HEK293 (cell line): ENCODE data around the gene SORCS3.

Source experiments
- CTCF ChIA-PET: fragments of 350-600 bp; formaldehyde crosslinking; extraction: SDS; loops from one replicate; lab custom pipeline; 2021; ENCODE audit warnings: antibody characterized with exemption; lab: Yijun Ruan, JAX
- POLR2A ChIA-PET: fragments of 300-600 bp; formaldehyde crosslinking; extraction: SDS; loops from one replicate; lab custom pipeline; 2020; ENCODE audit warnings: antibody characterized with exemption, inconsistent platforms; lab: Yijun Ruan, JAX
- H3K27ac ChIP-seq: fragments of 200-500 bp; sonication (Bioruptor generic); 2 replicates; pipeline ENCODE4 v1.5.1; 2014; ENCODE audit warnings: low read depth, low read length, control low read depth, inconsistent platforms; ENCODE audit errors: extremely low read depth
- H3K36me3 ChIP-seq, 2 experiments: fragments of 200-500 bp in 1 of 2; sonication (Bioruptor generic) in 1 of 2; 1 replicate in 1 of 2; 2 replicates in 1 of 2; pipeline ENCODE4 v1.5.1; 2014 to 2017; ENCODE audit warnings: inconsistent platforms in 2 of 2, low read length in 2 of 2; ENCODE audit not compliant: control insufficient read depth in 2 of 2, insufficient read depth in 1 of 2
- H3K4me1 ChIP-seq: fragments of 200-500 bp; sonication (Bioruptor generic); 2 replicates; pipeline ENCODE4 v1.5.1; 2014; ENCODE audit warnings: mild to moderate bottlenecking, low read length, inconsistent platforms; ENCODE audit not compliant: control insufficient read depth, insufficient read depth
- H3K4me3 ChIP-seq: 2 replicates; pipeline ENCODE4 v1.5.1; 2011; ENCODE audit warnings: low read depth, mild to moderate bottlenecking, control low read depth, low read length, moderate library complexity
- H3K9me3 ChIP-seq: fragments of 200-500 bp; sonication (Bioruptor generic); 2 replicates; pipeline ENCODE4 v1.5.1; 2014; ENCODE audit warnings: low read depth, low read length, inconsistent platforms; ENCODE audit not compliant: control insufficient read depth, insufficient read depth
- AEBP2 ChIP-seq: fragments of 450-650 bp; formaldehyde crosslinking; IDR thresholded peaks from 2 replicates; pipeline ENCODE4 v1.5.1; 2016; ENCODE audit warnings: missing biosample characterization, missing genetic modification characterization, borderline replicate concordance
- GFI1B ChIP-seq: fragments of 450-650 bp; formaldehyde crosslinking; IDR thresholded peaks from 2 replicates; pipeline ENCODE4 v1.5.1; 2016; ENCODE audit warnings: missing biosample characterization, missing genetic modification characterization
- HOXA7 ChIP-seq: sonication (generic); formaldehyde crosslinking; IDR thresholded peaks from 2 replicates; pipeline ENCODE4 v1.8.1; 2022; ENCODE audit warnings: missing genetic modification reagents, borderline replicate concordance
- IKZF3 ChIP-seq: fragments of 450-650 bp; IDR thresholded peaks from 2 replicates; pipeline ENCODE4 v1.5.0; 2018; ENCODE audit warnings: missing biosample characterization, mild to moderate bottlenecking, missing genetic modification characterization, moderate library complexity
- OVOL3 ChIP-seq: fragments of 450-650 bp; formaldehyde crosslinking; IDR thresholded peaks from 2 replicates; pipeline ENCODE4 v1.5.1; 2016; ENCODE audit warnings: missing biosample characterization, missing genetic modification characterization
- REPIN1 ChIP-seq: fragments of 450-650 bp; formaldehyde crosslinking; IDR thresholded peaks from 2 replicates; pipeline ENCODE4 v1.5.1; 2017; ENCODE audit warnings: missing biosample characterization, missing genetic modification characterization, low read depth
- SP3 ChIP-seq: fragments of 450-650 bp; formaldehyde crosslinking; IDR thresholded peaks from 2 replicates; pipeline ENCODE4 v1.5.1; 2016; ENCODE audit warnings: missing biosample characterization, missing genetic modification characterization
- SP7 ChIP-seq: fragments of 450-650 bp; formaldehyde crosslinking; IDR thresholded peaks from 2 replicates; pipeline ENCODE4 v1.5.1; 2016; ENCODE audit warnings: missing biosample characterization, missing genetic modification characterization
- YY2 ChIP-seq: fragments of 450-650 bp; formaldehyde crosslinking; IDR thresholded peaks from 2 replicates; pipeline ENCODE4 v1.5.1; 2016; ENCODE audit warnings: missing biosample characterization, missing genetic modification characterization
- ZFP3 ChIP-seq: fragments of 450-650 bp; formaldehyde crosslinking; IDR thresholded peaks from 2 replicates; pipeline ENCODE4 v1.5.1; 2016; ENCODE audit warnings: low read depth, missing biosample characterization, missing genetic modification characterization
- ZFP69B ChIP-seq: fragments of 450-650 bp; formaldehyde crosslinking; IDR thresholded peaks from 2 replicates; pipeline ENCODE4 v1.5.1; 2016; ENCODE audit warnings: missing biosample characterization, missing genetic modification characterization
- ZNF175 ChIP-seq: fragments of 450-650 bp; formaldehyde crosslinking; IDR thresholded peaks from 2 replicates; pipeline ENCODE4 v1.5.1; 2016; ENCODE audit warnings: missing biosample characterization, missing genetic modification characterization
- ZNF23 ChIP-seq: fragments of 450-650 bp; formaldehyde crosslinking; IDR thresholded peaks from 2 replicates; pipeline ENCODE4 v1.5.1; 2016; ENCODE audit warnings: missing biosample characterization, missing genetic modification characterization, borderline replicate concordance
- ZNF362 ChIP-seq: fragments of 450-650 bp; formaldehyde crosslinking; IDR thresholded peaks from 2 replicates; pipeline ENCODE4 v1.5.1; 2016; ENCODE audit warnings: missing biosample characterization, missing genetic modification characterization
- ZNF37A ChIP-seq: fragments of 450-650 bp; IDR thresholded peaks from 2 replicates; pipeline ENCODE4 v1.5.1; 2018; ENCODE audit warnings: missing biosample characterization, missing genetic modification characterization
- ZNF398 ChIP-seq: fragments of 450-650 bp; formaldehyde crosslinking; IDR thresholded peaks from 2 replicates; pipeline ENCODE4 v1.5.1; 2017; ENCODE audit warnings: missing biosample characterization, missing genetic modification characterization
- ZNF426 ChIP-seq: fragments of 450-650 bp; formaldehyde crosslinking; IDR thresholded peaks from 2 replicates; pipeline ENCODE4 v1.5.1; 2017; ENCODE audit warnings: missing biosample characterization, missing genetic modification characterization, mild to moderate bottlenecking, inconsistent platforms, moderate library complexity
- ZNF513 ChIP-seq: fragments of 450-650 bp; IDR thresholded peaks from 2 replicates; pipeline ENCODE4 v1.5.1; 2018; ENCODE audit warnings: missing biosample characterization, missing genetic modification characterization
- ZNF580 ChIP-seq: fragments of 450-650 bp; formaldehyde crosslinking; IDR thresholded peaks from 2 replicates; pipeline ENCODE4 v1.5.1; 2016; ENCODE audit warnings: missing biosample characterization, missing genetic modification characterization
- ZSCAN16 ChIP-seq: fragments of 450-650 bp; formaldehyde crosslinking; IDR thresholded peaks from 2 replicates; pipeline ENCODE4 v1.5.1; 2016; ENCODE audit warnings: missing biosample characterization, missing genetic modification characterization

Gene SORCS3

GRCh38 chr10:104735757-104736391 is 94.8 kb downstream of the SORCS3 start (continued):
- no peak for TF ChIP-seq ZNF175 (tag by site-specific recombination)
- no peak for TF ChIP-seq ZNF426 (tag by site-specific recombination)
- TF ChIP-seq SP7, result no peak
- no peak for TF ChIP-seq SP3 (tag by site-specific recombination)

GRCh38 chr10:104741127-104741526 is 100.0 kb downstream of the SORCS3 start:
- Histone ChIP-seq H3K36me3 (no peaks in the 10 kb centered on the region), H3K9me3 (no peaks in the 10 kb centered on the region), H3K4me1 (no peaks in the 10 kb centered on the region), H3K4me3 (no peak overlapping the region), H3K27ac (no peak overlapping the region)
- no peak for TF ChIP-seq REPIN1 (tag by site-specific recombination)
- TF ChIP-seq ZNF398, result no peak
- no peak for TF ChIP-seq ZNF23
- no peak for TF ChIP-seq OVOL3
- TF ChIP-seq ZNF513 (tag by site-specific recombination), result no peak
- TF ChIP-seq HOXA7 (CRISPR knock-in tag), result no peak
- no peak for TF ChIP-seq ZSCAN16 (tag by site-specific recombination)
- TF ChIP-seq ZFP3 (tag by site-specific recombination), result no peak
- no peak for TF ChIP-seq YY2 (tag by site-specific recombination)
- TF ChIP-seq ZNF362 (tag by site-specific recombination), result no peak
- TF ChIP-seq ZNF37A (tag by site-specific recombination), result no peak
- POLR2A ChIA-PET, result no interaction called here
- CTCF ChIA-PET, result interaction anchor here (0.6 kb wide), 1 partner anchor 161 kb away, joined by 4 read pairs; no protein-coding TSS in a partner anchor

GRCh38 chr10:104744052-104744451 is 103.0 kb downstream of the SORCS3 start:
- ChIA-PET CTCF (no interaction called here), POLR2A (no interaction called here)
- H3K36me3 ChIP-seq, result no peaks in the 10 kb centered on the region
- no peak overlapping the region for H3K4me3 ChIP-seq
- H3K9me3 ChIP-seq, result no peaks in the 10 kb centered on the region
- no peak overlapping the region for H3K27ac ChIP-seq
- TF ChIP-seq ZNF580 (tag by site-specific recombination), result no peak
- TF ChIP-seq ZFP69B (tag by site-specific recombination), result no peak
- TF ChIP-seq GFI1B (tag by site-specific recombination), result no peak
- no peak for TF ChIP-seq AEBP2 (tag by site-specific recombination)
- no peak for TF ChIP-seq IKZF3 (tag by site-specific recombination)
- H3K4me1 ChIP-seq, result no peaks in the 10 kb centered on the region
